Large intestine (tissue), 3 donors: ENCODE measurements around the gene SUSD2. TPM values are rescaled to one million over a fixed set of nuclear protein-coding genes. Genes with fewer than 3 reads are reported as not detected.
"Not testable (repeated sequence)": the region's sequence is repeated elsewhere in the genome, so short reads cannot be mapped to it uniquely, and the experiment has no call there.

ENCODE experiments used
- DNase-seq, 2 donors: peaks; one replicate each; pipeline versions ENCODE4 v3.0.0 to v3.0.0-alpha.2; 2013
- H3K27ac ChIP-seq: one replicate; pipeline ENCODE4 v1.5.1; 2013; ENCODE audit warnings: low read length
- H3K27me3 ChIP-seq: 2 replicates; pipeline ENCODE4 v1.6.1; 2013; ENCODE audit warnings: low read length; ENCODE audit not compliant: control insufficient read depth, insufficient read depth
- H3K36me3 ChIP-seq: 2 replicates; pipeline ENCODE4 v1.6.1; 2013; ENCODE audit warnings: low read length; ENCODE audit not compliant: control insufficient read depth, insufficient read depth
- H3K4me1 ChIP-seq: one replicate; pipeline ENCODE4 v1.6.1; 2013; ENCODE audit warnings: low read length; ENCODE audit not compliant: control insufficient read depth, insufficient read depth
- H3K4me3 ChIP-seq: one replicate; pipeline ENCODE4 v1.5.1; 2013; ENCODE audit warnings: low read length
- H3K9me3 ChIP-seq: one replicate; pipeline ENCODE4 v1.6.1; 2013; ENCODE audit warnings: mild to moderate bottlenecking, low read depth, low read length, moderate library complexity; ENCODE audit not compliant: control insufficient read depth
- WGBS: methylation state at CpG from one replicate; pipeline ENCODE4 v1.1.5; 2013; ENCODE audit warnings: low lambda C conversion rate; ENCODE audit not compliant: insufficient coverage; 5-methylcytosine and 5-hydroxymethylcytosine counted together
- polyA plus RNA-seq: library from polyadenylated mRNA; unstranded; fragments of 120-200 nt; gene quantifications from one replicate; pipeline ENCODE4 v1.2.1, GENCODE V29; 2013

SUSD2 gene
- polyA plus RNA-seq, 1 donor: 36.9 TPM

DNA sequence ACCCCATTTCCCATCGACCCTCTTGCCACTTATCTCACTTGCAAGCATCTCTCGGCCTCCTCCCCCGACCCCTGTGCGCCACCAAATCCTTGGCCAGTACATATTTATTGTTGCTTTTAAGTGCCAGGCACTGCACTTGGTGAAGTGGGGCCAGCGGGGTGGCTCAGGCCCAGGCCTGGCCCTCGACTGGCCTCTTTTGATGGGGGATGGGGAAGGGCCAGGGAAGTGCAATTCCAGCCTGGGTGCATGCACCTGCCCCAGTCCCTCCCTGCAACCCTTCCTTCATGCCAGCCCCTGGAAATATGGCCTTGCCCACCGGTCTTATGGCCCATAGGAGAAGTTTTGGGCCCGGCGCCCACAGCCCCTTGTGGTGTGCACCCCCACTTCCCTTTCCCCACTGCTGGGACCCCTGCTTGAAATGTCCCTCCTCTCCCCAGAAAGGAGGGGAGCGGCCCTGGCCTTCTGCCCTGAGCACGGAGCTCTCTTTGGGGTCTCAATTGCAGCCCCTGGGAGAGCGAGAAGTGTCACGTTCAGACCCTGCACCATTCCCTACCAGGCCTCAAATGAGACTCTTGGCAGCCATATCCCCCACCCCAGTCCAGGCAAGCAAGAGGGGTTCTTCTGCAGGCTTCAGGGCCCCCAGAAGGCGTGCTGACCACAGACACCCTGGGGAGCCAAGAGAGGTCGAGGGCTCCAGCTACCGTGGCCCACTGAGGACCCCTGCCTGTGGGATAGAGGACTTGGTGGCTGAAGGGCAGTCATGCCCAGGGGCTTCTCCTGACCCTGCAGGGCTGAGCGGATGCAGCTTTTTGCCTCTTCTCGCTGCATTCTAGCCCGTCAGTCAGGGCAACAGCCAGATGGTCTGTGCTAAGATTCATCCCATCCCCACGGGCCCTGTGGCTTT lies 961 bp downstream of the SUSD2 start:
- WGBS: no CpG with 5 or more reads among the region's 20 CpGs
- no peaks in the 10 kb centered on the region for H3K9me3 ChIP-seq
- H3K36me3 ChIP-seq: peaks cover 23% of the 10 kb centered on the region
- peak overlapping the region; percentile 29 for H3K4me3 ChIP-seq
- H3K27ac ChIP-seq: peak overlapping the region; percentile 65
- no peak for DNase-seq
- peaks cover 17% of the 10 kb centered on the region for H3K4me1 ChIP-seq
- no peaks in the 10 kb centered on the region for H3K27me3 ChIP-seq

- WGBS: no CpG with 5 or more reads among the region's 11 CpGs
- not testable (repeated sequence) for H3K4me3 ChIP-seq, DNase-seq, H3K9me3 ChIP-seq, H3K27ac ChIP-seq, H3K27me3 ChIP-seq
- peaks cover 20% of the 10 kb centered on the region for H3K36me3 ChIP-seq
- H3K4me1 ChIP-seq: peaks cover 17% of the 10 kb centered on the region
These were observed 1.6 kb downstream of the SUSD2 start for GRCh38 chr22:24182900-24183246.

DNA sequence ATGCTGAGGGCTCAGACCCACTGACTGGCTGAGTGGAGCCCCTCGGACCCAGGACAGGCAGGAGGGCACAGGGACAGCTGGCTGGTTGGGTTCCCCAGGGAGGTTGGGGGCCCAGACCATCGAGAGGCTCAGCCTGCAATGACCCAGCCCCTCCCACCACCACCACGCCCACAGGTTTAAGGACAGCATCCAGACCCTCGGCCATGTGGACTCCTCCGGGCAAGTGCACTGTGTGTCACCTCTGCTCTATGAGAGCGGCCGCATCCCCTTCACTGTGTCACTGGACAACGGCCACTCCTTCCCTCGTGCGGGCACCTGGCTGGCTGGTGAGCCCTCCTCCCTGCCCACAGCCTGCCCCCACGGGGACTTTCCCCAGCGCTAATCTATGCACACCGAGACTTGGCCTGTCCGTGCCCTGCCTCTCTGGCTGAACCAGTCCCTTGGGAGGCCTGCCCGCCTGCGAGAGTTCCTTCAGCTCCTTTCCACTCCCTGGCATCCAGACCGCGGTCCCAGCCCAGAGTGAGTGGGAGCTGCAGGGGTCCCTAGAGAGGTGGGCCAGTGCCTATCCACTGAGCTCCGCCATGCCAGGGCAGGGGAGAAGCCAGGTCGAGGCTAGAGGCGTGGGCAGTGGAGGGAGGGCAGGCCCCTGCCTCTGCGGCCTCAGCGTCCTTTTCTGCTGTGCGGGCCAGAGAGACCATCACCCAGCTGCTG lies 2.2 kb downstream of the SUSD2 start:
- Histone ChIP-seq H3K27ac (no peak overlapping the region), H3K27me3 (no peaks in the 10 kb centered on the region), H3K9me3 (no peaks in the 10 kb centered on the region), H3K4me1 (peaks cover 17% of the 10 kb centered on the region), H3K36me3 (peaks cover 14% of the 10 kb centered on the region), H3K4me3 (no peak overlapping the region)
- DNase-seq: no peak
- WGBS: no CpG with 5 or more reads among the region's 24 CpGs

GRCh38 chr22:24184057-24184798 lies 2.9 kb downstream of the SUSD2 start:
- Histone ChIP-seq H3K27ac (no peak overlapping the region), H3K36me3 (peaks cover 11% of the 10 kb centered on the region), H3K9me3 (no peaks in the 10 kb centered on the region), H3K27me3 (no peaks in the 10 kb centered on the region), H3K4me3 (no peak overlapping the region), H3K4me1 (peaks cover 17% of the 10 kb centered on the region)
- WGBS: no CpG with 5 or more reads among the region's 16 CpGs
- no peak for DNase-seq

GRCh38 chr22:24185001-24185500 lies 3.8 kb downstream of the SUSD2 start:
- DNase-seq: no peak
- Histone ChIP-seq H3K4me1 (peaks cover 17% of the 10 kb centered on the region), H3K27me3 (no peaks in the 10 kb centered on the region), H3K4me3 (no peak overlapping the region), H3K27ac (no peak overlapping the region), H3K9me3 (no peaks in the 10 kb centered on the region), H3K36me3 (peaks cover 9% of the 10 kb centered on the region)
- no CpG with 5 or more reads among the region's 16 CpGs for WGBS

GRCh38 chr22:24185501-24186351 lies 4.4 kb downstream of the SUSD2 start:
- no peak for DNase-seq
- no peaks in the 10 kb centered on the region for H3K9me3 ChIP-seq
- H3K27ac ChIP-seq: no peak overlapping the region
- no peaks in the 10 kb centered on the region for H3K27me3 ChIP-seq
- WGBS: no CpG with 5 or more reads among the region's 51 CpGs
- no peak overlapping the region for H3K4me3 ChIP-seq
- H3K36me3 ChIP-seq: peaks cover 8% of the 10 kb centered on the region
- peaks cover 14% of the 10 kb centered on the region for H3K4me1 ChIP-seq

DNA sequence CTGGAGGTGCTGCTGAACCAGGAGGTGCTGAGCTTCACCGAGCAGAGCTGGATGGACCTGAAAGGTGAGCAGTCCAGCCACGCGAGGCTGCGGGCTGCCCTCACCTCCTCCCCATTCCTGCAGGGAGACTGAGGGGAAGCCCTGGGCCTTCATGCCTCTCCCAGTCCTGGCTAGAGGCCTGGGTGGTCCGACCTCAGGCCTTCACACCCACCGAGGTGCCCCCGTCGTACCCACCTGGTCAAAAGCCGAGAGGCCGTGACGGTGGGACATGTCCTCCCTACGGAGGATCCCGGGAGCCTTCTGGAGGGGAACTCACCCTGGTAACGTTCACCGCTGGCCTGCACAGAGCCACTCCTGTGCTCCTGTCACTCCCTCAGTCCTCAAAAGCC lies 5.1 kb downstream of the SUSD2 start:
- Histone ChIP-seq H3K9me3 (no peaks in the 10 kb centered on the region), H3K36me3 (peaks cover 8% of the 10 kb centered on the region), H3K27me3 (no peaks in the 10 kb centered on the region), H3K4me1 (peaks cover 10% of the 10 kb centered on the region), H3K4me3 (no peak overlapping the region), H3K27ac (no peak overlapping the region)
- no CpG with 5 or more reads among the region's 15 CpGs for WGBS
- DNase-seq: no peak

DNA sequence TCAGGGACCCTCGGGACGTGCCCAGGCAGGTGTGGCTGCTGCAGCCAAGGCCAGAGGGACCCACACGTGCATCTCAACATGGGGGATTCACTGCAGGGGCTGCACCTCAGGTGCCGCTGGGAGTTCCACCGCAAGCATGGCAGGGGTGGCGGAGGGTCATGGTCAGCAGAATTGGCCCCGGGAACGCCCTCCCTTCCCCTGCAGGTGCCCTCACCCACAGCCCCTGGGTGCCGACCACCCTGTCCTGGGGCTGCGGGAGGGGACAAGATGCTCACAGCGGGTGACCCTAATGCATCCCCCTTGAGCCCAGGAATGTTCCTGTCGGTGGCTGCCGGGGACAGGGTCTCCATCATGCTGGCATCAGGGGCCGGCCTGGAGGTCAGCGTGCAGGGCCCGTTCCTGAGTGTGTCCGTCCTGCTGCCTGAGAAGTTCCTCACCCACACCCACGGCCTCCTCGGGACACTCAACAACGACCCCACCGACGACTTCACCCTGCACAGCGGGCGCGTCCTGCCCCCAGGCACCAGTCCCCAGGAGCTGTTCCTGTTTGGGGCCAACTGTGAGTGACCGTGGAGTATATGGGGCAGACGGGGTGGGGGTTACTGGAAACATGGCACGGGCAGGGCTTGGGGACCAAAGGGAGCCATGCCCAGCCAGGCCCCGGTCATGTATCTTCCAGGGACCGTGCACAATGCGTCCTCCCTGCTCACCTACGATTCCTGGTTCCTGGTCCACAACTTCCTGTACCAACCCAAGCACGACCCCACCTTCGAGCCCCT lies 5.8 kb downstream of the SUSD2 start:
- Histone ChIP-seq H3K4me3 (no peak overlapping the region), H3K4me1 (peaks cover 4% of the 10 kb centered on the region), H3K27ac (no peak overlapping the region), H3K36me3 (peaks cover 8% of the 10 kb centered on the region), H3K9me3 (no peaks in the 10 kb centered on the region), H3K27me3 (no peaks in the 10 kb centered on the region)
- DNase-seq: no peak
- WGBS: no CpG with 5 or more reads among the region's 34 CpGs
